ENCODE data around the gene AMBRA1. TPM values are rescaled to one million over a fixed set of nuclear protein-coding genes. Genes with fewer than 3 reads are reported as not detected.

The AMBRA1 gene
- total RNA-seq, 1 donor from 2014 or later = 25.1 TPM

DNA sequence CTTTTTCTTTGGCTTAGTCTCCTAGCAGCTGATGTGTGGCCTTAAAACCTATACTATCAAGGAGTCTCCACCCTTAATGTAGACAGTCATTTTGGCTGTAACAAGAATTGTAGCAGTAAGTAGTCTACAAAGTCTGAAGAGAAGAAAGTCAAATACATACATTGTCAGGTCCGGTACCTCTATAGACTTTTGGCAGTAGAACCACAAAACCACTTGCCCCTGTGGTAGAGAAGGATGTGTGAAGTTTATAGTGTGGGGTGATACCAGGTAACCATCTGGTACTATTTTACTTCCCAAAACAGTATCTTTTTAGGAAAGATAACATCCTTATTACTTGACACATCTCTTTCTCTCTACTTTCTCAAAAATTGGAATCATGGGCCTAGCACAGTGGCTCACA, 38.7 kb upstream of the AMBRA1 start:
- peaks cover 7% of the 10 kb centered on the region for H3K36me3 Mint-ChIP-seq (ENCODE audit: low read depth)
- H3K4me3 Mint-ChIP-seq (ENCODE audit: unreplicated experiment) = no peak overlapping the region
- no peaks in the 10 kb centered on the region for H3K4me1 Mint-ChIP-seq (ENCODE audit: low read depth)
- no peak for DNase-seq (ENCODE audit: low spot score)
- H3K9me3 Mint-ChIP-seq (ENCODE audit: low read depth) = no peaks in the 10 kb centered on the region
- no peak overlapping the region for H3K27ac Mint-ChIP-seq (ENCODE audit: unreplicated experiment)
- TF ChIP-seq, protein P1, sequence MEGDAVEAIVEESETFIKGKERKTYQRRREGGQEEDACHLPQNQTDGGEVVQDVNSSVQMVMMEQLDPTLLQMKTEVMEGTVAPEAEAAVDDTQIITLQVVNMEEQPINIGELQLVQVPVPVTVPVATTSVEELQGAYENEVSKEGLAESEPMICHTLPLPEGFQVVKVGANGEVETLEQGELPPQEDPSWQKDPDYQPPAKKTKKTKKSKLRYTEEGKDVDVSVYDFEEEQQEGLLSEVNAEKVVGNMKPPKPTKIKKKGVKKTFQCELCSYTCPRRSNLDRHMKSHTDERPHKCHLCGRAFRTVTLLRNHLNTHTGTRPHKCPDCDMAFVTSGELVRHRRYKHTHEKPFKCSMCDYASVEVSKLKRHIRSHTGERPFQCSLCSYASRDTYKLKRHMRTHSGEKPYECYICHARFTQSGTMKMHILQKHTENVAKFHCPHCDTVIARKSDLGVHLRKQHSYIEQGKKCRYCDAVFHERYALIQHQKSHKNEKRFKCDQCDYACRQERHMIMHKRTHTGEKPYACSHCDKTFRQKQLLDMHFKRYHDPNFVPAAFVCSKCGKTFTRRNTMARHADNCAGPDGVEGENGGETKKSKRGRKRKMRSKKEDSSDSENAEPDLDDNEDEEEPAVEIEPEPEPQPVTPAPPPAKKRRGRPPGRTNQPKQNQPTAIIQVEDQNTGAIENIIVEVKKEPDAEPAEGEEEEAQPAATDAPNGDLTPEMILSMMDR (IDR thresholded peaks at IDR 0.05) = no peak
- H3K27me3 Mint-ChIP-seq (ENCODE audit: low read depth) = no peaks in the 10 kb centered on the region

DNA sequence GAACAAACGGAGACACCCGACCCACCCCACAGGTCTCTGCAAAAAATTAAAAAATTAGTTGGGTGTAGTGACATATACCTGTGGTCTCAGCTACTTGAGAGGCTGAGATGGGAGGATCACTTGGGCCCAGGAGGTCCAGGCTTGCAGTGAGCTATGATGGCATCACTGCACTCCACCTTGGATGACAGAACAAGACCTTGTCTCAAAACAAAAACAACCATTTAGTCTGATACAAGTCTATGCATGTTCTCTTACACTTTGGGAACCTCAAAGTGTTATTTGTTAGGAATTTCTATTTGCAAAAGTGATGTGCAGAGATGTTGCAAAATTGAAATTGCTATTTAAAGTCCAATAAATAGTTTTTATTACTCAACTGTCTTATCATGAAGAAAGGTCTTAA, 37.9 kb upstream of the AMBRA1 start:
- TF ChIP-seq, protein P1 (IDR thresholded peaks at IDR 0.05) = no peak
- DNase-seq (ENCODE audit: low spot score) = no peak
- Mint-ChIP-seq H3K4me1 (ENCODE audit: low read depth) (no peaks in the 10 kb centered on the region), H3K27ac (ENCODE audit: unreplicated experiment) (no peak overlapping the region), H3K36me3 (ENCODE audit: low read depth) (peaks cover 7% of the 10 kb centered on the region), H3K27me3 (ENCODE audit: low read depth) (no peaks in the 10 kb centered on the region), H3K4me3 (ENCODE audit: unreplicated experiment) (no peak overlapping the region), H3K9me3 (ENCODE audit: low read depth) (no peaks in the 10 kb centered on the region)

DNA sequence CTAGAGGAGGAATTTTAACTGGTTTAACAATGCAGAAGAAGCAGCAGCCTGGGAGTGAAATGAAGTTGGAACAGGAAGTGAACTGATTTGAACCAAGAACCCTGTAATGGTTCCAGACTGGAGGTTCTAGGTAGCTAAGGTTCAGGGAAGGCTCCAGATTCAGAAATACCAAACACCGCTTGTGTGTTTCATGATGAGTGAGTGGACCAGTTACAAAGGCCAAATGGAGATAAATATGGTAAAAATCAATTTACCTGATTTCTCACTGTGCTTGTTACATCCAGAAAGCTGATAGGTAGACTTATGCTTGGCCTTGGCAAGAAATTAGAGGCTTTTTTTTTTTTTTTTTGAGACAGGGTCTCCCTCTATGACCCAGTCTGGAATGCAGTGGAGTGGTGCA, 36.4 kb upstream of the AMBRA1 start:
- no peaks in the 10 kb centered on the region for H3K9me3 Mint-ChIP-seq (ENCODE audit: low read depth)
- H3K27me3 Mint-ChIP-seq (ENCODE audit: low read depth) = no peaks in the 10 kb centered on the region
- TF ChIP-seq, protein P1 (IDR thresholded peaks at IDR 0.05) = no peak
- no peak overlapping the region for H3K27ac Mint-ChIP-seq (ENCODE audit: unreplicated experiment)
- peaks cover 13% of the 10 kb centered on the region for H3K36me3 Mint-ChIP-seq (ENCODE audit: low read depth)
- no peak for DNase-seq (ENCODE audit: low spot score)
- no peak overlapping the region for H3K4me3 Mint-ChIP-seq (ENCODE audit: unreplicated experiment)
- H3K4me1 Mint-ChIP-seq (ENCODE audit: low read depth) = no peaks in the 10 kb centered on the region

DNA sequence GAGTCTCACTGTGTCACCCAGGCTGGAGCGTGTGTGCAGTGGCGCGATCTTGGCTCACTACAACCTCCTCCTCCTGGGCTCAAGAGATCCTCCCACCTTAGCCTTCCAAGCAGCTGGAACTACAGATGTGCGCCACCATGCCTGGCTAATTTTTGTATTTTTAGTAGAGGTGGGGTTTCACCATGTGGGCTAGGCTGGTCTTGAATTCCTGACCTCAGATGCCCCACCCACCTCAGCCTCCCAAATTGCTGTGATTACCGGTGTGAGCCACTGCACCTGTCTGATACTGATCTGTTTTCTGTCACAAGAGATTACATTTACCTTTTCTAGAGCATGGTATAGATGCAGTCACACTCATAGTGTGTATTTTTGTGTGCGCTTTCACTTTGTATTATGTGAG, 35.1 kb upstream of the AMBRA1 start:
- DNase-seq (ENCODE audit: low spot score) = no peak
- H3K4me1 Mint-ChIP-seq (ENCODE audit: low read depth) = no peaks in the 10 kb centered on the region
- H3K36me3 Mint-ChIP-seq (ENCODE audit: low read depth) = peaks cover 15% of the 10 kb centered on the region
- no peaks in the 10 kb centered on the region for H3K9me3 Mint-ChIP-seq (ENCODE audit: low read depth)
- H3K27ac Mint-ChIP-seq (ENCODE audit: unreplicated experiment) = no peak overlapping the region
- H3K27me3 Mint-ChIP-seq (ENCODE audit: low read depth) = no peaks in the 10 kb centered on the region
- no peak overlapping the region for H3K4me3 Mint-ChIP-seq (ENCODE audit: unreplicated experiment)
- TF ChIP-seq, protein P1 (IDR thresholded peaks at IDR 0.05) = no peak

DNA sequence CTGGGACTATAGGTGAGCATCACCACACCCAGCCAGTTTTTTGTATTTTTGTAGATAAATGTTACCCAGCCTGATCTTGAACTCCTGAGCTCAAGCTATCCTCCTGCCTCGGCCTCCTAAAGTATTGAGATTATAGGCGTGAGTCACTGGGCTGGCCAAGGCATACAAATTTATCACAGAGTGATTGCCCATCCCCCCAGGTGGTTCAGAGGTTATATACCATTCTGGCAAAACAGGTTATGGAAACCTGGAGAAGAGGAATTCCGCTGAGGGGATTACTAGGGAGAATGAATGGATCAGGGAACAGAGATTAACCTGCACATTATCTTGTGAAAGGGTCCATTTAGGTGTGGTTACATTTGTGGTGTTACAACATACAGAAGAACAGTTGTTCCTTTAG, 31.6 kb upstream of the AMBRA1 start:
- no peak overlapping the region for H3K27ac Mint-ChIP-seq (ENCODE audit: unreplicated experiment)
- H3K36me3 Mint-ChIP-seq (ENCODE audit: low read depth) = peaks cover 14% of the 10 kb centered on the region
- H3K27me3 Mint-ChIP-seq (ENCODE audit: low read depth) = no peaks in the 10 kb centered on the region
- H3K4me1 Mint-ChIP-seq (ENCODE audit: low read depth) = peaks cover 7% of the 10 kb centered on the region
- TF ChIP-seq, protein P1 (IDR thresholded peaks at IDR 0.05) = no peak
- H3K4me3 Mint-ChIP-seq (ENCODE audit: unreplicated experiment) = no peak overlapping the region
- DNase-seq (ENCODE audit: low spot score) = no peak
- H3K9me3 Mint-ChIP-seq (ENCODE audit: low read depth) = no peaks in the 10 kb centered on the region

All from chondrocyte (in vitro differentiated cells).